ENCODE data around the gene INPP5A.

The INPP5A gene

GRCh38 chr10:132714096-132714985, 176.8 kb downstream of the INPP5A start:
- H3K4ac ChIP-seq (ENCODE audit: low read depth, low read length) = no peak overlapping the region
- peak overlapping the region; percentile 50 for H3K56ac ChIP-seq (ENCODE audit: low read length)
- no peak overlapping the region for H2BK120ac ChIP-seq (ENCODE audit: low read depth, low read length)
- peak; percentile 64 for DNase-seq
- H4K8ac ChIP-seq (ENCODE audit: low read depth, low read length) = no peak overlapping the region
- H2BK15ac ChIP-seq (replicated peaks; ENCODE audit: low read depth) = no peak overlapping the region
- no peak overlapping the region for H2AK5ac ChIP-seq (ENCODE audit: low read length)
- H3K18ac ChIP-seq (ENCODE audit: low read length) = no peak overlapping the region
- H3K27ac ChIP-seq (ENCODE audit: low read depth, low read length) = no peak overlapping the region
- no peak overlapping the region for H2BK5ac ChIP-seq (ENCODE audit: low read length)
- H3K27me3 ChIP-seq (ENCODE audit: insufficient read depth, low read length, poor library complexity) = no peaks in the 10 kb centered on the region
- peak overlapping the region; percentile 22 for H3K9ac ChIP-seq (ENCODE audit: low read length)
- peak overlapping the region; percentile 66 for H3K23ac ChIP-seq (ENCODE audit: low read length)
- peak overlapping the region; percentile 1 for H3K4me2 ChIP-seq (ENCODE audit: low read length)
- H3K79me1 ChIP-seq (ENCODE audit: low read length) = no peaks in the 10 kb centered on the region
- WGBS (ENCODE audit: extremely low coverage, insufficient coverage, low lambda C conversion rate) = no CpG with 5 or more reads among the region's 48 CpGs
- no peaks in the 10 kb centered on the region for H3K79me2 ChIP-seq (ENCODE audit: control insufficient read depth, insufficient read depth, low read length)
- H4K5ac ChIP-seq (ENCODE audit: low read length) = no peak overlapping the region
- H3K4me3 ChIP-seq (ENCODE audit: low read length) = no peak overlapping the region
- H3K36me3 ChIP-seq (ENCODE audit: control insufficient read depth, insufficient read depth, low read length) = no peaks in the 10 kb centered on the region
- peaks cover 3% of the 10 kb centered on the region for H3K4me1 ChIP-seq (ENCODE audit: control insufficient read depth, low read depth, low read length)

GRCh38 chr10:132714986-132715775, 177.6 kb downstream of the INPP5A start:
- Histone ChIP-seq H3K9ac (ENCODE audit: low read length) (no peak overlapping the region), H2AK5ac (ENCODE audit: low read length) (no peak overlapping the region), H4K8ac (ENCODE audit: low read depth, low read length) (no peak overlapping the region), H4K5ac (ENCODE audit: low read length) (no peak overlapping the region), H3K27ac (ENCODE audit: low read depth, low read length) (no peak overlapping the region), H3K18ac (ENCODE audit: low read length) (no peak overlapping the region), H2BK5ac (ENCODE audit: low read length) (no peak overlapping the region), H3K4me2 (ENCODE audit: low read length) (no peak overlapping the region), H3K4me1 (ENCODE audit: control insufficient read depth, low read depth, low read length) (peaks cover 3% of the 10 kb centered on the region), H3K79me2 (ENCODE audit: control insufficient read depth, insufficient read depth, low read length) (no peaks in the 10 kb centered on the region), H3K23ac (ENCODE audit: low read length) (no peak overlapping the region), H3K4me3 (ENCODE audit: low read length) (no peak overlapping the region), H3K79me1 (ENCODE audit: low read length) (no peaks in the 10 kb centered on the region), H3K56ac (ENCODE audit: low read length) (peak overlapping the region; percentile 15), H3K36me3 (ENCODE audit: control insufficient read depth, insufficient read depth, low read length) (no peaks in the 10 kb centered on the region), H3K4ac (ENCODE audit: low read depth, low read length) (no peak overlapping the region), H2BK120ac (ENCODE audit: low read depth, low read length) (no peak overlapping the region), H3K27me3 (ENCODE audit: insufficient read depth, low read length, poor library complexity) (no peaks in the 10 kb centered on the region), H2BK15ac (replicated peaks; ENCODE audit: low read depth) (no peak overlapping the region)
- no CpG with 5 or more reads among the region's 24 CpGs for WGBS (ENCODE audit: extremely low coverage, insufficient coverage, low lambda C conversion rate)
- DNase-seq = no peak

GRCh38 chr10:132715776-132716680, 178.4 kb downstream of the INPP5A start:
- Histone ChIP-seq H2BK5ac (ENCODE audit: low read length) (no peak overlapping the region), H3K4me1 (ENCODE audit: control insufficient read depth, low read depth, low read length) (peaks cover 3% of the 10 kb centered on the region), H3K23ac (ENCODE audit: low read length) (no peak overlapping the region), H2BK15ac (replicated peaks; ENCODE audit: low read depth) (no peak overlapping the region), H3K27ac (ENCODE audit: low read depth, low read length) (no peak overlapping the region), H4K5ac (ENCODE audit: low read length) (no peak overlapping the region), H3K9ac (ENCODE audit: low read length) (no peak overlapping the region), H2BK120ac (ENCODE audit: low read depth, low read length) (no peak overlapping the region), H2AK5ac (ENCODE audit: low read length) (no peak overlapping the region), H3K56ac (ENCODE audit: low read length) (no peak overlapping the region), H3K36me3 (ENCODE audit: control insufficient read depth, insufficient read depth, low read length) (no peaks in the 10 kb centered on the region), H3K79me2 (ENCODE audit: control insufficient read depth, insufficient read depth, low read length) (no peaks in the 10 kb centered on the region), H3K4me2 (ENCODE audit: low read length) (no peak overlapping the region), H3K27me3 (ENCODE audit: insufficient read depth, low read length, poor library complexity) (no peaks in the 10 kb centered on the region), H3K4me3 (ENCODE audit: low read length) (no peak overlapping the region), H4K8ac (ENCODE audit: low read depth, low read length) (no peak overlapping the region), H3K4ac (ENCODE audit: low read depth, low read length) (no peak overlapping the region), H3K79me1 (ENCODE audit: low read length) (no peaks in the 10 kb centered on the region), H3K18ac (ENCODE audit: low read length) (no peak overlapping the region)
- WGBS (ENCODE audit: extremely low coverage, insufficient coverage, low lambda C conversion rate) = no CpG with 5 or more reads among the region's 48 CpGs
- no peak for DNase-seq

DNA sequence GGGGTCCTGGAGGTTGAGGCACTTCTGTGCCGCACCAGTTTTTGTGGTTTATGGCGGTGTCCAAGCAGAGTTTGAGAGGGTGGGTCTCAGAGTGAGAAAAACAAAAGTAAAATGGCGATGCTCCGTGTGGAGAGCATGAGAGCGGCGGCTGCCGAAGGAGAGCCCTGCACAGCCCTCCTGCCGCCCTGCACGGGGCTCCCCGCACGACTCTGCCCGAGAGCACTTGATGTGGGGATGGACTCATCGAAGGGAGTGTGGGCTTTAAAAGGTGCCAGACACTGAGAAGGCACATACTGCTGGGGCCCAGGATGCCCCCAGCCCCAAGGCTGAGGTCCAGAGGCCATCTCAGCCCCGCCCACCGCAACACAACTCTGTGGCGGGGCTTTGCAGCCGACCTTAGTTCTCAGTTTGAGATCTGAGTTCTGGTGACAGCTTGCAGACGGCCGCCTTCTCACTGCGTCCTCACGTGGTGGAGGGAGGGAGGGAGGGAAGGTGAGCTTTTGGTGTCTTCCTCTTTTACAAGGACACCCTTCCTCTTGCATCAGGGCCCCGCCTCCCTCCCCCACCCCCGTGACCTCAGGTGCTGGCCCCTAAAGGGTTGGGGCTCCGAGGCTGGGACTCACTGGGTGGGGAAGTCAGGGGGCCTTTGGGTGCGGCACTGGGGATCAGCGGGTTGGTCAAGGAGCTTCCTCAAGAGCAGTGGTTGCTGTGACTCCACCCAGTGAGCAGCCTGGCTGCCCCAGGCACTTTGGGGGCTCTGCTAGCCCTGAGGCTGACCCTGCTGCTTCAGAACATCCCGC, 179.3 kb downstream of the INPP5A start:
- H3K36me3 ChIP-seq (ENCODE audit: control insufficient read depth, insufficient read depth, low read length) = no peaks in the 10 kb centered on the region
- H3K27me3 ChIP-seq (ENCODE audit: insufficient read depth, low read length, poor library complexity) = no peaks in the 10 kb centered on the region
- no peak overlapping the region for H2AK5ac ChIP-seq (ENCODE audit: low read length)
- H3K4me2 ChIP-seq (ENCODE audit: low read length) = no peak overlapping the region
- no peak overlapping the region for H2BK5ac ChIP-seq (ENCODE audit: low read length)
- no peak overlapping the region for H3K56ac ChIP-seq (ENCODE audit: low read length)
- H3K4me3 ChIP-seq (ENCODE audit: low read length) = no peak overlapping the region
- H2BK15ac ChIP-seq (replicated peaks; ENCODE audit: low read depth) = no peak overlapping the region
- no peak overlapping the region for H3K27ac ChIP-seq (ENCODE audit: low read depth, low read length)
- no peak overlapping the region for H3K9ac ChIP-seq (ENCODE audit: low read length)
- no peak overlapping the region for H4K8ac ChIP-seq (ENCODE audit: low read depth, low read length)
- H3K23ac ChIP-seq (ENCODE audit: low read length) = no peak overlapping the region
- no peak overlapping the region for H3K4ac ChIP-seq (ENCODE audit: low read depth, low read length)
- H4K5ac ChIP-seq (ENCODE audit: low read length) = no peak overlapping the region
- H3K18ac ChIP-seq (ENCODE audit: low read length) = no peak overlapping the region
- no peaks in the 10 kb centered on the region for H3K79me1 ChIP-seq (ENCODE audit: low read length)
- peaks cover 3% of the 10 kb centered on the region for H3K4me1 ChIP-seq (ENCODE audit: control insufficient read depth, low read depth, low read length)
- WGBS (ENCODE audit: extremely low coverage, insufficient coverage, low lambda C conversion rate) = no CpG with 5 or more reads among the region's 27 CpGs
- H2BK120ac ChIP-seq (ENCODE audit: low read depth, low read length) = no peak overlapping the region
- H3K79me2 ChIP-seq (ENCODE audit: control insufficient read depth, insufficient read depth, low read length) = no peaks in the 10 kb centered on the region
- DNase-seq = peak; percentile 13

DNA sequence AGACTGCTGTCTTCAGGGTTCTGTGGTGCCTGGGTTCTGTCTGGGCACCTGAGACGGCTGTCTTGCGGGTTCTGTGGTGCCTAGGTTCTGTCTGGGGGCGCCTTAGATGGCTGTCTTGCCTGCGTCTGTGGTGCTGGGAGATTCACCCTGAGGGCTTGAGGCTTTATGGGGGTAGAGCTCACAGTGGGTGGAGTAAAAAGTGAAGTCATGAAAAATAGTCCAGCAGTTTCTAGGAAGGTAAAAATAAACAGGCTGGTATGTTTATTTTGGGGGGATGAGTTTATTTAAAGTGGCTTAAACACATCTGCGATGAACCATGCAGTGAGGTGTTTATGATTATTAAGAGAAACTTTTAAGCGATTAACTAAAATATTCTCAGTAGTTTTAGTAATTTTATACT, 184.1 kb downstream of the INPP5A start:
- Histone ChIP-seq H3K4me3 (ENCODE audit: low read length) (no peak overlapping the region), H3K4me1 (ENCODE audit: control insufficient read depth, low read depth, low read length) (no peaks in the 10 kb centered on the region), H4K8ac (ENCODE audit: low read depth, low read length) (no peak overlapping the region), H3K79me1 (ENCODE audit: low read length) (no peaks in the 10 kb centered on the region), H3K27ac (ENCODE audit: low read depth, low read length) (no peak overlapping the region), H3K23ac (ENCODE audit: low read length) (no peak overlapping the region), H4K5ac (ENCODE audit: low read length) (no peak overlapping the region), H3K4ac (ENCODE audit: low read depth, low read length) (no peak overlapping the region), H3K79me2 (ENCODE audit: control insufficient read depth, insufficient read depth, low read length) (no peaks in the 10 kb centered on the region), H3K27me3 (ENCODE audit: insufficient read depth, low read length, poor library complexity) (no peaks in the 10 kb centered on the region), H2AK5ac (ENCODE audit: low read length) (no peak overlapping the region), H3K4me2 (ENCODE audit: low read length) (no peak overlapping the region), H2BK5ac (ENCODE audit: low read length) (no peak overlapping the region), H3K56ac (ENCODE audit: low read length) (no peak overlapping the region), H2BK15ac (replicated peaks; ENCODE audit: low read depth) (no peak overlapping the region), H3K36me3 (ENCODE audit: control insufficient read depth, insufficient read depth, low read length) (no peaks in the 10 kb centered on the region), H2BK120ac (ENCODE audit: low read depth, low read length) (no peak overlapping the region), H3K9ac (ENCODE audit: low read length) (no peak overlapping the region), H3K18ac (ENCODE audit: low read length) (no peak overlapping the region)
- no peak for DNase-seq
- 100% methylated on average over 1 of the region's 6 CpGs for WGBS (ENCODE audit: extremely low coverage, insufficient coverage, low lambda C conversion rate)

All from mesendoderm (in vitro differentiated cells).